Right lung (tissue), 5 donors: Measurements from ENCODE around the gene AHRR. TPM values are rescaled to one million over a fixed set of nuclear protein-coding genes. Genes with fewer than 3 reads are reported as not detected.

Source experiments
- DNase-seq, 2 donors: peaks; one replicate each; pipeline ENCODE4 v3.0.0-alpha.2; 2013
- polyA plus RNA-seq, 5 donors: library from polyadenylated mRNA; unstranded; fragments of 120-200 nt; gene quantifications; one replicate each; pipeline versions ENCODE4 v1.2.1 to v1.2.3, GENCODE V29; 2013; ENCODE audit warnings: inconsistent platforms in 1 of 5, low replicate concordance in 1 of 5; ENCODE audit not compliant: insufficient read length in 5 of 5, insufficient read depth in 1 of 5

AHRR gene
- polyA plus RNA-seq, 5 donors = 2.5 to 7.6 (median 4.9) TPM

GRCh38 chr5:458547-459353, 137.2 kb downstream of the AHRR start:
- no peak for DNase-seq

GRCh38 chr5:459562-460272, 138.2 kb downstream of the AHRR start:
- no peak for DNase-seq

DNA sequence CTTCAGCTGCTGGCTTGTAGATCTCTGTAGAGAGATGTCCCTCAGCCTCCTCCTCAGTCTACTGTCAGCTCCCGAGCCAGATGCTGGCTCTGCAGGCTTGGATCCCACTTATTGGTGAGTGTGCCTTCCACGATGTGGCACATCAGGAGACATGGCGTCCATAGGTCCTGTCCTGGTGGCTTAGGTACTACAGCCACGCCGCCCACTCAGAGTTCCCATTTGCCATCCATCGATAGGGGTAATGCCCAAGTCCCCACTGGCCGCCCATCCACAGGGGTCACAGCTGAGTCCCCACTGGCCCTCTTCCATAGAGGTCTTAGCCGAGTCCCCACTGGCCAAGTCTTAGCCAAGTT, 138.7 kb downstream of the AHRR start:
- no peak for DNase-seq

- no peak for DNase-seq
These were observed 140.6 kb downstream of the AHRR start for GRCh38 chr5:462051-462481.

- no peak for DNase-seq
These were observed 141.8 kb downstream of the AHRR start for GRCh38 chr5:463301-463700.

DNA sequence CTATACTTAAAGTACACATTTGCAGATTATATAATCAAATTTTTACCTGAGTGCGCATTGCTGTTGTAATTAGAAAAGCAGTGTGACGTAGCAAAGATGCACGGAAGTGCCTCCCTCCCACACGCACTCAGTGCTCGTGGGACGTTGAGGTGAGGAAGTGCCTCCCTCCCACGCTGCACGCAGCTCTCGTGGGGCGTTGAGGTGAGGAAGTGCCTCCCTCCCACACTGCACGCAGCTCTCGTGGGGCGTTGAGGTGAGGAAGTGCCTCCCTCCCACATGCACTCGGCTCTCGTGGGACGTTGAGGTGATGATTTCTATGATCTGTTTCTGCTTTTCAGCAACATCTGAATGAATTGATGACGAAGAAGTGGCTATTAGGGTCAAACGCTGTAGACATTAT, 142.4 kb downstream of the AHRR start:
- DNase-seq = no peak

GRCh38 chr5:464446-464842, 142.9 kb downstream of the AHRR start:
- DNase-seq = no peak

DNA sequence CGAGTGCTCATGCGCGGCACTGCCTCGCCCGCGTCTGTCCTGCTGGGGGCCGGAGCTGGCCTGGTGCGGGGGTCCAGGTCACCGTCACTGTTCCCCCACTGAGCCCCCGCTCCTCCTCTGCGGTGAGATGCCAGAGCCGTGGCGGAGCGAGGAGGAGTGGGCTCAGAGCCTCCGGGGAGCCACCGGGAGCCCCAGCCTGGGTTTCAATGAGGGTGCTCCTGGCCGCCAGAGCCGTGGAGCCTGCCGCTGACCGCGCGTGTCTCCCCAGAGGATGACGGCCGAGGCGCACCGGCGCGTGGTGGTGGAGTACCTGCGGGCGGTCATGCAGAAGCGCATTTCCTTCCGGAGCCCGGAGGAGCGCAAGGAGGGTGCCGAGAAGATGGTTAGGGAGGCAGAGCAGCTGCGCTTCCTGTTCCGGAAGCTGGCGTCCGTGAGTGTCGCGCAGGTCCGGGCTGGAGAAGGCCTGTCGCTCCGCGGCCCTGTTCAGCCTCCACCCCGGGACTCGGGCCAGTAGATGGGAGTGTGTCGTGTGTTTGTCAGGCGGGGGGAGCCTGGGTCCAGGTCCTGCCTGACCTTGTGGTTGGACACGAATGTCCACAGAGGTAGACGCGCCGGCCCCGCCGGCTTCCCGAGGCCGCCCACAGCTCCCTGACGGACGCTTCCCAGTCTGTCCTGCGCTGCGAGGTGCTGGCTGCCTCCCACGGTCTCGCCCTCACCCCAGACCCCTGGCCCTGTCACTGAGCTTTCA, 143.5 kb downstream of the AHRR start:
- DNase-seq = no peak

DNA sequence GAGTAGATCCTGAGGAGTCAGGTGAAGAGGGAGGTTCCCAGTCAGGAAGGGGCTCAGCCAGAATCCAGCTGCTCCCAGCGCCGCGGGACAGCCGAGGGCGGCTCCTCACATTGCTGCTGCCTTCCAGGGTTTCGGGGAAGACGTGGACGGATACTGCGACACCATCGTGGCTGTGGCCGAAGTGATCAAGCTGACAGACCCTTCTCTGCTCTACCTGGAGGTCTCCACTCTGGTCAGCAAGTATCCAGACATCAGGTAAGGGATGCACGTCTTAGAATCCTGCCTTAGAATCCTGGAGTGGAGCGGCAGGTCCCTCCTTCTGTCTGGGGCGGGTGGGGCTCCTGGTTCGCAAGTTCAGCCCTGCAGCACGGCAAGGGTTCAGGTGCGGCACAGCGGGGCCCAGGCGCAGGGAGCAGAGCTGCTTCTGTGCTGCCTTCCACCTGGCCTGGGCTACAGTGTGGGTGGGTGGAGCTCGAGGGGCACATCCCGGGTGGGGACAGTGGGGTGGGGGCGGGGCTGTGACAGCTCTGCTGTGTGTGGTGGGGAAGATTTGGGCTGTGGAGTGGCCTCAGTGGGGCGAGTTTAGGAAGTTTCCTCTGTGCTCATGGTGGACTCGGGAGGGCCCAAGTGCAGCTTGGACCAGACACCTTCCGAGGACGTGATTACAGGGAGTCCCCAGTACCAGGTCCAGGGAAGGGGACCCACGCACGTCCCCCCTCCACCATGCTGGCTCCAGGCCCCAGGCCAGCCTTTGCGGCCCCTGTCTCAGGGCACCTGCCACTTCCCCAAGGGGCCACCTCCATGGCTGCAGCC, 144.3 kb downstream of the AHRR start:
- no peak for DNase-seq

DNA sequence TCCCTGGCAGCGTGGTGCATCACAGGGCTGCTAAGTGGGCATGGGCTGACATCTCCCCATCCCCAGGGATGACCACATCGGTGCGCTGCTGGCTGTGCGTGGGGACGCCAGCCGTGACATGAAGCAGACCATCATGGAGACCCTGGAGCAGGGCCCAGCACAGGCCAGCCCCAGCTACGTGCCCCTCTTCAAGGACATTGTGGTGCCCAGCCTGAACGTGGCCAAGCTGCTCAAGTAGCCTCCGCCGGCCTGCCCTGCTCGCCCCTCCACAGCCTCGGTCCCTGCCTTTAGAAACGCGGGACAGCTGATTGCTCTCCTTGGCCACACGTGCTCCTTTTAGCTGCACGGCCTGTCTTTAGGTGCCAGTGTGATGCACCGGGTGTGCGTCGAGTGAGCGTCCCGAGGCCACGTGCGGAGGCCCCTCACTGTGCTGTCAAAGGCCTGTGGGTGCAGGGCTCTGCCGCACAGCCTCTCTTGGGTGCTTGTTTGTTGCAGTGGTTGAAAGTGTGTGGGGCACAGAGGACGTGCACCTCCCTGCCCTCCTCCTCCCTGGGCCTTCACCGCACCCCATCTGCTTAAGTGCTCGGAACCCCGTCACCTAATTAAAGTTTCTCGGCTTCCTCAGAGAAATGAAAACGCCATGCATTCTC, 145.3 kb downstream of the AHRR start:
- no peak for DNase-seq

DNA sequence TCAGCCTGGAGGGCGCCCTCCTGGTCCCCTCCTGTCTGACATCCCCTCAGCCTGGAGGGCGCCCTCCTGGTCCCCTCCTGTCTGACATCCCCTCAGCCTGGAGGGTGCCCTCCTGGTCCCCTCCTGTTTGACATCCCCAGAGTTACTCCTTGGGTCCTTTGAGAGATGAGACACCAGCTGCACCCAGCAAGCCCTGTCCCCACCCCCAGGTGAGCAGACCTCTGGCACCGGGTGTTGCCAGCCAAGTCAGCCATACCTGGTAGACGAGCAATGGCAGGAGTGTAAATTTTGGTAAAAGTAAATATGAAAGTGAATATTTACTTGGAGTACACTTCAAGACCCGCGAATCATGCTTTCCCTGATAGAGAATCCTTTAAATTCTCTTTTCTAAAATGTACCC, 146.9 kb downstream of the AHRR start:
- no peak for DNase-seq

DNA sequence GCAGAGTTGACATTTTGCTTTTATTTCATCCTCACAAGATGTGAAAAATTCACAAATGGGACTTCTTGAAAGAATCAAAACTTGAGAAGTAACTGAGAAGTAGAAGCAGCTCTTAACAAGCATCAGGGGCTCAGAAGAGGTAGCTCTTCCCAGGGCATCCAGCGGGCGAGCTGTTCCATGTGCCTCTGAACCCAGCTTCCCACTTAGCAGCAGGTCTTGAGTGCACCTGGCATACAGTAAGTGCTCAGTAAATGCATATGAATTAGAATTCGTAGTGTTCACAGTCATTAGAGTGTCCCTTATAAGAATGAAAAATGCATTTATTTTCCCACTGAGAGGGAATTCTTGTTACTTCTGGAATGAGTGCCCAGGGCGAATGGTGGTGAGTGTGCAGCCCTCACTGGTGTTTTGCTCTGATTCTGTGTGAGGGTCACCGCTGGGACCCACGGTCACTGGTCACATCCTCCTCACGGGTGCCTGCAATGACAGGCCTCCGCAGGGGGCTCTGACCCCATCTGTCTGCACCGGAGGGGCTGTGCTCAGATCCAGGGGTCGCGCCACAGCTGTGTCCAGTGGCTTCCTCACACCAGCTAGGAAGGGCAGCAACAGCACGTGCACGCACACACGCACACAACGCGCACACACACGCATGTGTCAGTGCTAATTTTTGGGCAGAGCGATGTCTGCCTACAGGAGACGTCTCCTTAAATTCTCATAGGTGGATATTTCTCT, 148.4 kb downstream of the AHRR start:
- DNase-seq = no peak

- no peak for DNase-seq
These were observed 149.6 kb downstream of the AHRR start for GRCh38 chr5:470961-471749.

- DNase-seq = no peak
These were observed 150.2 kb downstream of the AHRR start for GRCh38 chr5:471750-472058.

DNA sequence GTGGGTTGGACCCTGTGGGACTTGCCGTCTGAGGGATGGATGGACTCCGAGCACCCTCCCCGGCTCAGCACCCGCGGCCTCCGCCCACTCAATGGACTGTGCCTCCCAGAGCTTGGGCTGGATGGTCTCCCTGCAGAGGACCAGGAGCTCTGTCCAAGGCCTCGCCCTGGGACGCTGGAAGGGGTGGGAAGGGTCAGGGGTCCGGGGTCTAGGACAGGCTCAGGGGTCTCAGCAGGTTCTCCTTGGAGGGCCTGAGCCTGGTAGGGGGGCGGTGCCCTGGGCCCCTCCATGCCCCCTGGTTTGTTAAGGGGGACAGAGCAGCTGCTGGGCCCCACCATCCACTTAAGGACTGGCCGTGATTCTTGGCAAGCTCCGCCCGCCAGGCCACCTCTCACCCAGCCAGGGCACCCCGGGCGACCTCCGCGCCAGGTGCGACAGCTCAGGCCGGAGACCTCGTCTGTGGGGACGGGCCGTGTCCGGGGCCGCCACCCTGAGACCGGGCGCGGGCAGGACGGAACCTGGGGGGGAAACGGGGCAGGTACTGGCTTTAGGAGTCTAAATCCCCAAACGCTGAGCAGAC, 150.7 kb downstream of the AHRR start:
- DNase-seq = peak in 1 of 2 donors; percentile 14

DNA sequence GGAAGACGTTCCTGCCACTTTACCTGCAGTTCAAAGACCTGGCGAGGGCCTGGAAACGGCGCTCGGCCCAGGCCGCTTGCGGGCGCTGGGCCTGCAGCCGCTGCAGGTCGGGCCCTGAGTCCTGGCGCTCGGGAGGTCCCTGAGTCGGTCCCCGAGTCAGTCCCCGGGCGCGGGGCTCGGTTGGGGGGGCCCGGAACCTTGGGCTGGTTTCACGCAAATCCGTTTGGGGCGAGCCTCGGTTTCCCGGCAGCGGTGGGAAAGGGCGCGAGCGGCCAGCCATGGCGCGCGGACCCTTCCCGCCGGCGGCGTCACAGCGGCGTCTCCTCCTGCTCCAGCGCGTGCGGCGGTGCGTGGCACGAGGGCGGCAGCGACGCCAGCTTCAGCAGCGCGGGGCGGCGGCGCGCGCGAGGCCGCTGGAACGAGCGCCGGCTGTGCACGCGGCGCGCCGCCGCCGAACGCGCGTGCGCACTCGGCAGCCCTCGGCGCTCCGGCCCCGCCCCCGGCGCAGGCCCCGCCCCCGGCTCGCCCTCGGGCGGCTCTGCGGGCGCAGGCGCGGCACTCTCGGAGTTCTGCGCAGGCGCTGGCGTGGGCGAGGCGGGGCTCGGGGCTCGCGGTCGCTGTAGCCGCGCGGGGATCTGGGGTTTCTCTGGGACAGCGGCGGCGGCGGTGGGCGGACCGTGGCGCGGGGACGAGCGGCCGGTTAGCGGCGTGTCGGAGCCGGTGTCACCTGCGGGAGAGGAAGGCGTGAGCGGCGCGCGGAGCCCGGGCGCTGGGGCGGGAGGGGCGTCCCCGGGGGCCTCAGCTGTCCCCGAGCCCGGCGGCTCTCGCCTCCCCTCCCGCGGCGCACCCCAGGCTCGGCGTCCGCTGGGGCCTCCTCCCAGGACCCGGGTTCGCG, 151.4 kb downstream of the AHRR start:
- peak; percentile 82 to 83 for DNase-seq

- DNase-seq = peak in 1 of 2 donors; percentile 32
These were observed 152.2 kb downstream of the AHRR start for GRCh38 chr5:473551-474192.
